NCI-H1092 (cell line): ENCODE results near the gene MDH1.
A peak's percentile ranks its signal among the peaks of the same experiment; 100 is the strongest.
"Not testable (repeated sequence)": the region's sequence is repeated elsewhere in the genome, so short reads cannot be mapped to it uniquely, and the experiment has no call there.

Experiments
- DNase-seq: peaks from one replicate; lab custom pipeline; 2025; lab: John Stamatoyannopoulos, UW

The MDH1 gene

DNA sequence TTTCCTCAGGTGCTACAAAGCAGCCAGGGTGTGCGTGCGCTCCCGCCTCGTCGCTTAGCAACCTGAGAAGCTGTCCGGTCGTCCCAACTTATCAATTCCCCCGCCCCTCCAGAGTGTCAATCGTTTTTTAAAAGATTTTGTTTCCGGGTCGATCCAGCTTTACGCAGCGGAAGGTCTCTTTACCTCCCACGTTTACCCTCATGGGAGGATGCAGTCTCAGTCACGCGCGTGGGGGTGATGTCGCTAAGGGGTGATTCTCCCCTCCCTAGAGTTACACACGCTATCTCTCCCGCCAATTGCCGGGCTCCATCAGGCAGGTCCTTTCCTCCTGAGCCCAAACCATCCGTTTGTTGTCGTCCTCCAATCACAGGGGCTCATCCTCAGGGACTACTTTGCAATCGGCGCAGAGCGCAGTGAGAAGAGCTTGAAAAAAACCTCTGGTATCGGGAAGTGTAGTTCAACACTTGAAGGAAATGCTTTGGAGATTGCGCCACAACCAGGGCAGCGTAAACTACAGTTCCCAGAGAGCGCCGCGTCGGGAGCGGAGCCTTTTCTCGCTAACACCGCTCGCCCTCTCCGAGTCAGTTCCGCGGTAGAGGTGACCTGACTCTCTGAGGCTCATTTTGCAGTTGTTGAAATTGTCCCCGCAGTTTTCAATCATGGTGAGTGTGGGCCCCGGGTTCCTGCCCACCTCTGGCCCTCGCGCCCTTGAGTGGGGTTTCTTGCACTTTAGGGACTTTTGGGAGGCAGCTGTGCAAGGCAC, at the start of gene MDH1, which contains the start of gene WDPCP:
Gene MDH1, plus strand, starts transcription at position 579 of the 763 bp plus-strand sequence. Its CDS starts 81 bp downstream, at position 660.
Gene WDPCP, minus strand, starts transcription at position 93 of the 763 bp plus-strand sequence. CDS start 206 bp downstream, outside the sequence.
- peak; percentile 96 for DNase-seq

DNA sequence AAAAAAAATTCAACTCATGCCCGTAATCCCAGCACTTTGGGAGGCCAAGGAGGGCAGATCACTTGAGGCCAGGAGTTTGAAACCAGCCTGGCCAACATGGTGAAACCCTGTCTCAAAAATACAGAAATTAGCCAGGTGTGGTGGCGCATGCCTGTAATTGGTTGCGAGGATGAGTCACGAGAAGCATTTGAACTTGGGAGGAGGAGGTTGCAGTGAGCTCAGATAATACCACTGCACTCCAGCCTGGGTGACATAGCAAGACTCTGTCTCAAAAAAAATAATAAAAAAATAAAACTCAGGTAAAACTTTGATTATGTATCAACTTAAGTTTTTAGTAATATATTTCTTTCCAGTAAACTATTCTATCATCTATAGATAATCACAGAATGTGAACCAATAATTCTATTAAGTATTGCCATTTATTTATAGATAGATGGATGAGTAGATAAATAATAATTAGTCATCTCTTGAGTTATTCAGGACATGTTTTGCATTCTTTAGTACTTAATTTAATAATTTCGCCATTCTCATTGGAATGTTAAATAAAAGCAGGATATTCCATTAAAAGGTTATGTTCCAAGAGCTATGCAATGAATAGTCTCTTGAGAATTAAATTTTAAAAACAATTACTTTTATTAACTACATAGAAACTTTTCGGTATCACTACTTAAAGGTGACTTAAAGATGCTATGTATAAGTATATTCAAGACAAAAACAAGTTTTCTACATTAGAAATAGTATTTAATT, 49.2 kb upstream of the MDH1 start:
- no peak for DNase-seq

DNA sequence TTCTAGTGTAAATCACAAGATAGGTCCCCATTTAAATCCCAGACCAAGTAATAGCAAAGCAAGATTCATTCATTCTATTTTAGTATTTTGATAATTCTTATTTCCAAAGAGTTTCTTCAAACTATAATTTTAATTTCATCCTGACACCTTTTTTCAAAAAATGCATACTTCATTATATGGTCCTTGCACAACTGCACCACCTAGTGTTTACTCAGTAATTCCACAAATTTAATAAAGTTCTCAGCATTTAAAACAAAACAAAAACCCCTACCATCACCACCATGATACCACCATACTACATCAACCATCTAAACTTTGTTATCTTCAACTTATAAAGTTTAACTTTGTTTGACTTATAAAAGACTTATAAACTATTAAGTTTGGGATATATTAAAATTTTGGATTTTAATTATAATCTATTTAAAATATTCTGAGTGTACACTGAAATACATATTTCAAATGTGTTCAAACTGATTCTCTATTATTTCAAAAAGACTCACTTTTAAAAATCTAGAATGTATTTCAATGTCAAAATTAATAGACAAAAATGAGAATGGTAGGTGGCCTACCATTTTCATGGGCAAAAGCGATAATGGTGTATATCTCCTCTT, 44.6 kb upstream of the MDH1 start:
- DNase-seq, result no peak

GRCh38 chr2:63545023-63545422, 43.7 kb upstream of the MDH1 start:
- DNase-seq, result no peak

DNA sequence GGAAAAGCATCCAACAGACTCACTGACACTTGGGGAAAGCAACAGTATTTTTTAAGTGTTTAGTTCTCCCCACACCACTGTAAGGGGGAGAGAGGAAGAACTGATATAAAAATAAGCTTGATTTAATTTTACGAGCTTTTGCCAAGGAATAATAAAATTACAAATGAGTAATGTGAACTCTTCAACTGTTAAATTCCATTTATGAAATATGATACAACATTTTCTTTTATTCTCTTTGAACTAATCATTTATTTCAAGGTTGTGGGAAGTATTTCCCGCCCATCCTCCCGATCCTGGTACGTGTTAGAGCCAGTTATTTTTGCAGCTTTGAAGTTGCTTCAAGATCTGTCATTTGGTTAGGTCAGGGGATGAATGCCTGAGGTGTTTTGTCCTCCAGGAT, 35.7 kb upstream of the MDH1 start:
- DNase-seq, result no peak

DNA sequence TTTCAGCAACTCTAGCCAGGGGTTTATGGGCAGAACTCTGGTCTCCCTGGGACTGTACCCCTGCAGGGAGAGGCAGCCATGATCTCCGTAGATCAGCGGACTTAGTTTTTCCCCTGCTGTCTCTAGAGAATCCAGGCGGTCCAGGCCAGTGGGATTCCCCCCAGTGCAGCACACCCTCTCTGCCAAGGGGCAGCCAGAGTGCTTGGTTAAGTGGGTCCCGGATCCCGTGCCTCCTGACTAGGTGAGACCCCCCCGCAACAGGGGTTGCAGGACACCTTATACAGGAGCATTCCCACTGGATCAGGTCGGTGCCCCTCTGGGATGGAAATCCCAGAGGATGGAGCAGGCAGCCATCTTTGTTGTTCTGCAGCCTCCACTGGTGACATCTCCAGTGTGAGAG, 33.5 kb upstream of the MDH1 start:
- no peak for DNase-seq

- DNase-seq, result no peak
These were observed 32.8 kb upstream of the MDH1 start for GRCh38 chr2:63555931-63556330.

- DNase-seq, result not testable (repeated sequence)
These were observed 30.9 kb upstream of the MDH1 start for GRCh38 chr2:63557819-63558218.

- not testable (repeated sequence) for DNase-seq
These were observed 29.8 kb upstream of the MDH1 start for GRCh38 chr2:63558922-63559321.

- DNase-seq, result no peak
These were observed 26.0 kb upstream of the MDH1 start for GRCh38 chr2:63562751-63563150.

DNA sequence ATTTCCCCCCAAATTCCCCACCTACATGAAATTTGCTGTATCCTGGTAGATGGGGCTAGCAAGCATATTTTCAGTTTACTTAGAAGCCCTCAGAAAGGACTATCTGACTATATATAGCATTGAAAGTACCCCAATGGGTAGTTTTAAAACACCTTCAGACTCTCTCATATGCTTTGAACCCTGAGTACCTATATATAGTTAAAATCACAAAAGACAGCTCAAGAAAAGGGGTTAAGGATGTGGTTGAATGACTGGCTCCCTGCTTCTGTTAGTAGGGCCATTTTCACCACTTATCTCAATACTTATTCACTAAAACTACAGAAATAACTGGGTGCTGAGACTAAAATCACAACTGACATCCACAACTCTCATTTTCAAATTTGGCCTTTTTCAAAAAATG, 19.0 kb upstream of the MDH1 start:
- no peak for DNase-seq

DNA sequence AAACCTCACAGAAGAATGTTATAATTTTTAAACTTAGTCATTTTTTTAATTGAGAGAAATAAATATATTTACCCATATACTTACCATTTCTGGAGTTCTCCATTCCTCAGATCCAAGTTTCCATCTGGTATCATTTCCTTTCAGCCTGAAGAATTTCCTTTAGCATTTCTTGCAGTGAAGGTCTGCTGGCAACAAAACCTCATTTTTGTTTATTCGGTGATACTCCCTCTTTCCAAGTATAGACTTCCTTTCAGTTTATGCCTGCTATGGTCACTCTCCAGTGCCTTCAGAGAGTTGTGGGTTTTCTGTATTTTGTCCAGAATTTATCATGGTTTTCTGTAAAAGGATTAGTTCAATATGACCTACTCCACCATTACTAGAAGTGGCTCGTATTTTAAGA, 17.5 kb upstream of the MDH1 start:
- no peak for DNase-seq

- DNase-seq, result no peak
These were observed 16.8 kb upstream of the MDH1 start for GRCh38 chr2:63572001-63572400.

DNA sequence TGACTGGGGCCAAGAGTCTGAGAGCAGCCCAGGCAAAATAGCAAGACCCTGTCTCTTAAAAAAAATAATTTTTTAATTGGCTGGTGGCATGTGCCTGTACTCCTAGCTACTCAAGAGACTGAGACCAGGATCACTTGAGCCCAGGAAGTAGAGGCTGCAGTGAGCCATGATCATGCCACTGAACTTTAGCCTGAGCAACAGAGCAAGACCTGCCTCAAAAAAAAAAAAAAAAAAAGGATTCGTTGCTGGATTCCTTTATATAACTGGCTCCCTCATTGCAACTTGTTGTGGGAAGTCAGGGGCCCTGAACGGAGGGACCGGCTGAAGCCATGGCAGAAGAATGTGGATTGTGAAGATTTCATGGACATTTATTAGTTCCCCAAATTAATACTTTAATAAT, 15.7 kb upstream of the MDH1 start:
- not testable (repeated sequence) for DNase-seq

DNA sequence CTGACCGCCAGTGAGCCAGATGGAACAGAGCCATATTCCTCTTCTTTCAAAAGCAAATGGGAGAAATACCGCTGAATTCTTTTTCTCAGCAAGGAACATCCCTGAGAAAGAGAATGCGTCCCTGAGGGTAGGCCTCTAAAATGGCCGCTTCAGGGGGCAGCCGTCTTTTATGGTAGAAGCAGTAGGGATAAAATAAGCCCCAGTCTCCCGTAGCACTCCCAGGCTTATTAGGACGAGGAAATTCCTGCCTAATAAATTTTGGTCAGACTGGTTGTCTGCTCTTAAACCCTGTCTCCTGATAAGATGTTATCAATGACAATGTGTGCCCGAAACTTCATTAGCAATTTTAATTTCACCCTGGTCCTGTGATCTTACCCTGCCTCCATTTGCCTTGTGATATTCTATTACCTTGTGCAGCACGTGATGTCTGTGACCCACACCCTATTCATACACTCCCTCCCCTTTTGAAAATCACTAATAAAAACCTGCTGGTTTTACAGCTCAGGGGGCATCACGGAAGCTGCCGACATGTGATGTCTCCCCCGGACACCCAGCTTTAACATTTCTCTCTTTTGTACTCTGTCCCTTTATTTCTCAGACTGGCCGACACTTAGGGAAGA, 14.9 kb upstream of the MDH1 start:
- not testable (repeated sequence) for DNase-seq

- no peak for DNase-seq
These were observed 12.2 kb upstream of the MDH1 start for GRCh38 chr2:63576546-63576945.

- no peak for DNase-seq
These were observed 10.0 kb upstream of the MDH1 start for GRCh38 chr2:63578767-63579166.

DNA sequence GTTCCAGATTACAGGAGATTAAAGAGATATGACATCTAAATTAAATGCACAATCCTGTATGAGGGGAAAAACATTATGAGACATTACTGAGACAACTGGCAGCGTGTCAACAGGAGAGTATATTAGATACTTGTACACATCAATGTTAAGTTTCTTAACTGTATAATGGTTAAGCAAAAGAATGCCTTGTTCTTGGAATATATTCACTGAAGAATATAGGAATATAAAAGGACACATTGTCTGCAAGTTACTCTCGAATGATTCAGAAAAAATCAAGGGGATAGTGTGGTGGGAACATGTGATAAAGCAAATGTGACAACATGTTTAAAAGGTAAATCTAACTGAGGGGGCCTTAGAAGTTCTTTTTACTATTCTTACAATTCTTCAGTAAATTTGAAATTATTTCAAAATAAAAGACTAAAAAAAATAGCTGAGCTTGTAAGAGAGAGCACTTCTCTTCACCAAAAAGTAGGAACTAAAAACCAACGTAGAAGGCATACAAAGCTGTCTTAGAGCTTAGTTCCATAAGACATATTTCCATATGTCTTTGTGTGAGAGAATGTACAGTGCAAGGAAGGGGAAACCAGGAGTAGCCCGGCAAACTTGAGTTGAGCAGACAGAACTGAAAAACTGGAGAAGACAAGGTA, 8.0 kb upstream of the MDH1 start:
- no peak for DNase-seq

DNA sequence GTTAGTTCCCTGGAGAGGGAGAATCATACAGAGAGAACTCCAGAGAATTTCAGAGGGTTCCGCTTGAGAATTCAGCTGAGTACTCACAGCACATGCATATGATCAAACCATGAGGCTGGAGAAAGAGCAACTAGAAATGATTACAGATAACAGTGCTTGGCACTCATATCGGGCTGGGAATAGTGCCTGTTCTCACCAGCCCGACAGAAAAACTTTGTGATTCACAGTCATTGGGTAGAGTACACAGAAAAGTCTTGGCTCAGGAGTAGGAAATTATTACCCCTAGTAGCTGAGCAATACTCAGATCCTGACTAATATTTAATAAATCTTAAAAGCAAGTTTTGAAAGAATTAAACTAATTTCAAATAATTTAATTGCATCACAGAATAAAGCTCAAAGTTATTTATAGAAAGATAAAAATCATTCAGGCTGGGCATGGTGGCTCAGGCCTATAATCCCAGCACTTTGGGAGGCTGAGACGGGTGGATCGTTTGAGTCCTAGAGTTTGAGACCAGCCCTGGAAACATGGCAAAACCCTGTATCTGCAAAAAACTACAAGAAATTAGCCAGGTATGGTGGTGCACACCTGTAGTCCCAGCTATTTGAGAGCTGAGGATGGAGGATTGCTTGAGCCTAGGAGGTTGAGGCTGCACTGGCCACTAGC, 7.3 kb upstream of the MDH1 start:
- DNase-seq, result no peak

DNA sequence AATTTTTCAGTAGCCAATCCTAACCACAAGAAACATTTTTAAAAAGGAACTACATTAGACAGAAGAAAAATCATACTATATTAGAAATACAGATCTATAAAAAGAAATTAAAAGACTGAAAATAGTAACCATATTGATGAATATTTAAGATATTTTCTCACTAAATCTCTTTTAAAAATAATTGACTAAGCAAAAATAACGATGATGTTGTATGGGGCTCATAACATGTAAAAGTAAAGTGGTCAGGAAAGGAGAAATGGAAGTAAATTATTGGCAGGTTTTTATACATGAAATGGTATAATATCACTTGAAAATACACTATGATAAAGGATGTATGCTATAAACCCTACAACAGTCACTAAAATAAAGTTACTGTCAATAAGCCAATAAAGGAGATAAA, 5.9 kb upstream of the MDH1 start:
- no peak for DNase-seq

GRCh38 chr2:63587814-63588384, 864 bp upstream of the MDH1 start:
- DNase-seq, result no peak
